GM21619 (cell line): Measurements from ENCODE around the gene GRAMD2B.

Source experiments
- ATAC-seq: cut with Tn5 transposase; IDR thresholded peaks from one replicate; pipeline ENCODE4 v1.9.1; 2021; ENCODE audit not compliant: unreplicated experiment

The GRAMD2B gene

GRCh38 chr5:126535856-126536545, 112.8 kb downstream of the GRAMD2B start:
- ATAC-seq, result no peak

GRCh38 chr5:126536874-126537273, 113.7 kb downstream of the GRAMD2B start:
- ATAC-seq, result no peak

GRCh38 chr5:126538579-126538978, 115.4 kb downstream of the GRAMD2B start:
- ATAC-seq, result no peak

GRCh38 chr5:126540631-126541030, 117.4 kb downstream of the GRAMD2B start:
- ATAC-seq, result no peak

- ATAC-seq, result no peak
Measured at GRCh38 chr5:126542441-126542840, 119.2 kb downstream of the GRAMD2B start.

GRCh38 chr5:126543009-126543408, 119.8 kb downstream of the GRAMD2B start:
- ATAC-seq, result no peak

GRCh38 chr5:126543660-126544059, 120.5 kb downstream of the GRAMD2B start:
- peak; percentile 5 for ATAC-seq
